Embryonic facial prominence (tissue), 1 donor: ENCODE results near the gene CDC42BPA.
"Not testable (repeated sequence)": the region's sequence is repeated elsewhere in the genome, so short reads cannot be mapped to it uniquely, and the experiment has no call there.

Source experiments
- DNase-seq: peaks from one replicate; pipeline ENCODE4 v3.0.0-alpha.2; 2016; ENCODE audit errors: extremely low spot score

The CDC42BPA gene

DNA sequence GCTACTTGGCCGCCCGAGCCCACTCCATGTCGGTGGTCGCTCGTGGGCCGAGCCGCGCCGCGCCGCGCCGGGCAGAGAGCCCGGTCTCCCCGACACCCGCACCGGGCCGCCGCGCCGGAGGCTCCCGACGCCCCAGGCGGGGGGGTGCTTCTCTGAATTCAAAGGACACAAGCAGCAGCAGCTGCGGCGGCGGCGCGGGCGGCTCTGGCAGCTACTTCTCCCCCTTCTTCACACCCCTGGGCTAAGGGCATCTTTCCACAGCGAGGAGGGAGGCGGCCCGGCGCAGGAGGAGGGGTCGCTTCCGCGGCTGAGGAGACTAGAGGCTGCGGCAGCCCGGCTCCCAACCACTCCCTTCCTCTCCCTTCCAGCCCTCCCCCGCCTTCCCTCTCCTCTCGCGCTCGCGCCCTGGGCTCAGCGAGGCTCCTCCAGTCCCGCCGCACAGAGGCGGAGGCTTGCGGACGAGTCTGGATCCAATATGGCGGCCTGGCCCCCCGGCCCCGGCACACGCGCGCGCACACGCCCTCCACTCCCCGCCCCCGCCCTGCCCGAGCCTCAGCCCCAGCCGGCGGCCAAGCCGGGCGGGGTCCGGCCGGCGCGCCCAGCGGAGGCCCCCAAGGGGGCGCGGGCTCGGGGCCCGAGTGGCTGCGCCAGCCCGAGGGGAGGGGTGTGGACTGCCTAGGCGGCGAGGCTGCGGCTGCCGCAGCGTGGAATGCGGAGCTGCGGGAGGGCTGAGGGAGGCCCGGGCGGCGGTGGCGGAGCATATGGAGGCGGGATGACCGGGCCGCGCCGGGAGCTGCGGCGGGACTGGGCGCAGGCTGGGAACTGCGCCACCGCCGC, at the start of gene CDC42BPA:
CDC42BPA (minus strand) TSS at position 477 of the 837 bp plus-strand sequence. CDS start 1,310 bp downstream, outside the sequence.
- DNase-seq = peak; percentile 86

- DNase-seq = no peak
Measured at GRCh38 chr1:227368009-227368408, 49.7 kb upstream of the CDC42BPA start.

GRCh38 chr1:227365473-227366431, 47.5 kb upstream of the CDC42BPA start:
- no peak for DNase-seq

DNA sequence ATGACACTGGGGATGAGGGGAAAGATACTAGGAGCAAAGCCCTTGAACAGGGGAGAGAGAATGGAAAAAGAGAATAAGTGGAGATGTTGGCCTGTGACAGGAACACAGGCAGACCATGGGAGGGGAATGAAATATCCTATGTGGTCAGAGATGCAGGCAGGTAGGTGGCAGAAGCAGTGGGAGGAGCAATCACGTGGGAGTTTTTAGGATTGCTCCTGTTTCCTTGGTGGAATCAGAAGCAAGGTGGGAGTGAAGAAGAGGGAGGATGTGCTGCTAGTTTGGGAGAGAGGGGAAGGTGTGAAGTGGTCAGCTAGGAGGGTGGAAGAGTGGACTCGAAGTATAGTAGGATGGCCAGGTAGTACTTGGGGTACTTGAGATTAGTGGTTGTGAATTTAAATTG, 46.4 kb upstream of the CDC42BPA start:
- no peak for DNase-seq

DNA sequence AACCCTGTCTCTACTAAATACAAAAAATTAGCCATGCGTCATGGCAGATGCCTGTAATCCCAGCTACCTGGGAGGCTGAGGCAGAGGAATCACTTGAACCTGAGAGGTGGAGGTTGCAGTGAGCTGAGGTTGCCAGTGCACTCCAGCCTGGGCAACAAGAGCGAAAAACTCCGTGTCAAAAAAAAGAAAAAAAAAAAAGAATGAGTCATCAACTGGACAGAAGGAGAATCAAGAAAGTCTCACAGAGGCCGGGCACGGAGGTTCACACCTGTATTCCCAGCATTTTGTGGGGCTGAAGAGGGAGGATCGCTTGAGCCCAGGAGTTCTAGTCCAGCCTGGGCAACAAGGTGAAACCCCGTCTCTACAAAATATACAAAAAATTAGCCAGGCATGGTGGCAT, 45.5 kb upstream of the CDC42BPA start:
- no peak for DNase-seq

DNA sequence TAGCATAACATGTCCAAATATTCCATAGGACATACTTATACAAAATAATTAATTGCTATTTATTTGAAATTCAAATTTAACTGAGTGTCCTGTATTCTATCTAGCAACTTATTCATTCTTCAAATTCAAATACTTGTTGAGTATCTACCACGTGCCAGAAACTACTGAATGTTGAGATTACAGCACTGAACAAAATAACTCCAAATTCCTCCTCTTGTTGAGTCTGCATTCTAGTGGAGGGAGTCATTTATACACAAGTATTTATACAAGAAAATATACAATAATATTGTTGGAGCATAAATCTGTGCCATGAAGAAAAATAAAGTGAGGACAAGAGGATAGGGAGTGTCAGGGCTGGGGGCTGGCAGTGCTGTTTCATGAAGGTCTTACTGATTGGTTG, 43.7 kb upstream of the CDC42BPA start:
- no peak for DNase-seq

- DNase-seq = no peak
Measured at GRCh38 chr1:227357927-227358302, 39.6 kb upstream of the CDC42BPA start.

DNA sequence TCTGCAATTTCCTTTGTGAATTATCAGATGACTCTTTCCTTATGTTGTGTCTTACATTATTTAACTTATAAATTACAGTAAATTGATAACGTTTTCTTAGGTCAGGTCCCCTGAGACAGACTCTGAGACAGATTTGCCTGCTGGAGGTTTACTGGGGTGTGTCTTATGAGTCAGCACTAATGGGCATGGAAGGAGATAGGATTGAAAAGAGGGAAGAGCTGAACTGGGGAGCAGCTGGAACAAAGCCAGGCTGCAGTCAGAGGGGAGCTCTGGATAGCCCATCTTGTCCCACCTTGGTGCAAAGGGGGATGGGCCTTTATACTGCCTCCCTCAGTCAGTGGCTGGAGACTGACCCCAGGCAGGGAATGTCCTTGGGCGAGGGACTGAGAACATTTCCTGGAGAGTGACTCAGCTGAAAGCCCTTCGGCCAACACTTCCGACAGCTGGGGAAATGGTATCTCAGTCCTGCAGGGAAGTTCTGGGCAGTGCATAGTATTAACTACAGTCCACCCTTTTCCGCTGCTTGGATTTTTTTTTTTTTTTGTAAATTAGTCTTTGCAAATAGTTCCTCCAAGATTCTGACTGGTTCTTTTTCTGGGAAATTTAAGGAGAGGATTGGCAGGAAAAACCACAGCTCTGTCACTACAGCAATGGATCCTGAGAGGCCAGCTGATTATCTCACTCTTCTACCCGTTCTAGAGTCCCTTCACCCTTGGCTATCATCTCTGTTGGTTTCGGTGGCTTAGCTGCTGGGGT, 39.1 kb upstream of the CDC42BPA start:
- DNase-seq = no peak

DNA sequence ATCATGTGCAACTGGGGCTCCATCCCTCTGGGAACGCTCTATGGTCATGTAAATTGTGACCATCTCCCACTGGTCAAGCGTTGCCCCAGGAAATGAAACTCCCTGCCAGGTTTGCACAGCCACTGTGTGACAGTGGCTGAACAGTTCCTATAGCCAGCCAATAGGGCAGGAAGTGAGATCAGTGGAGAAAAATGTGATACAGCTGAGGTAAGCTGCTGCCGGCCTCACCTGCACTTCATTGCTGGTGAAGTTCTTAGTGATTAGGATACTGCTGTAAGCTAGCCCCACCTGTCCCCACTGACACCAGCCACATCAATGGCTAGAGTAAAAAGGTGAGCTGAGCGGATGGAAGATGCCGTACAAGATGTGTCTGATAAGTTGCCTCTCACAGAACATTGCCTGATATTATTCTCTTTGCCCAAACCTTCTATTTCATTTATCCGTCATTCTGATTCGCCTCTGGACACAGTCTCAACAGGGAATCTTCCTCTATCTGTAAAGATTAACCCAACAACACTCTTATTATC, 38.4 kb upstream of the CDC42BPA start:
- no peak for DNase-seq

- no peak for DNase-seq
Measured at GRCh38 chr1:227355542-227356245, 37.4 kb upstream of the CDC42BPA start.

DNA sequence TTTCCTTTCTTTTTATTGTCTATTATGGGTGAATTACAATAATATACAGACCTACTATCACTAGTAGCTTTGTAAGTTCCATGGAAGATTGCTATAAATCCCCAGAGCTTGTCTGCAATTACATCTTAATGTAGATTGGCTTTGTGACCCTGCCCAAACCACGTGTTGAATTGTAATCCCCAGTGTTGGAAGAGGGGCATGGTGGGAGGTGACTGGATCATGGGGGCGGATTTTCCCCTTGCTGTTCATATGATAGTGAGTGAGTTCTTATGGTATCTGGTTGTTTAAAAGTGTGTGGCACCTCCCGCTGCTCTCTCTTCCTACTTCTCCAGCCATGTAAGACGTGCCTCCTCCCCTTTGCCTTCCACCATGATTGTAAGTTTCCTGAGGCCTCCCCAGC, 34.9 kb upstream of the CDC42BPA start:
- no peak for DNase-seq

- DNase-seq = not testable (repeated sequence)
Measured at GRCh38 chr1:227352164-227352563, 33.9 kb upstream of the CDC42BPA start.

DNA sequence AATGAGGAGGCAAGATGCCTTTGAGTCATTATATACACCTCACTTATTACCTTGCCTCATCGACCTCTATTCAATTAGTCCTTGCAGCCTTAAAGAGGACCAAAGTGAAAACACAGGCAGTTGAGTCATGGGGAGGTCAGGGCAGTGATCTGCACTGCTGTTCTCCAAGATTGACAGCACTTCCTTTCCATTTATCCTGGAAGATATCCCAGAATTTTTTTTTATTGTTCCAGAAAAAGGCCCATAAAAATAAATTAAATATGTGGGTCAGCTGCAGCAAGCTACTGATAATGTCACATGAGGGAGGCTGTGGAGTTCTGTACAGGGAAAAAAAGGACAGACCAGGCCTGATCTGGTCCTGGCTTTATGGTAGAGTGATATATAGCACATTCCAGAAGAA, 33.2 kb upstream of the CDC42BPA start:
- no peak for DNase-seq

GRCh38 chr1:227349967-227350366, 31.7 kb upstream of the CDC42BPA start:
- DNase-seq = no peak

DNA sequence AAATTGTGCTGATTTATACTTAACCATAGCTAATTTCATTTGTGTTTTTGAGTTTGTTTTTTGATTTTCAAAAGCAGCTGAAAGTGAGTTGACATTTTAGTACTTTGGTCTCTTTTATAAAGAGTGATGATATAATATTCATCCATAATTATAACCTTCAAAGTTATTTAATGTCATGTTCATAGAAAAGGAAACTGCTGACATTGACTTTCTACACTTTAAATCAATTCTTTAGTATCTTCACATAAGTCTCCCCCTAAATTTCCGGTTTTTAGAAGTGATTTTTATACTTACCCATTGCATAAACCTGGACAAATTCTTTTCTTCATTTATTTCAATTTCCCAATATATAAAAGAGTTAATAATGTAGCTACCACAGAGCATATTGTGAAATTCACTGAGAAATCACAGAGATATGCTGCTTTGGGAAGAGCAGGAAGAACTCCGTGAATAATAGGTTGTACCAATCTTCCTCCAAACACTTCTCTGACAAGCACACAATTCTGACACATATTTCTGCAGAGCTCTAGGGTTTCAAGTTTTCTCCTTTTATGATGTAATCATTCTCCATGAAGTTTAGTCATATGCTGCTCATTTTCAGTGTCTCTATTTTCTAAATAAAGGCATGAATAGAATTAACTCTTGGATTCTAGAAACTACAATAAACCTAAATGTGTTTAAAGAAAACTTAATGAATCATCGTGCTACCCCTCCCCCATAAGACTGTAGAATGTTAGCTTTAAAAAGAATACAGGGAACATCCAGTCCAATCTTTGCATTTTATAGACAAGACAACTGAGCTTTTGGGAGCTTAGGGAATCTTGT, 25.6 kb upstream of the CDC42BPA start:
- DNase-seq = no peak

DNA sequence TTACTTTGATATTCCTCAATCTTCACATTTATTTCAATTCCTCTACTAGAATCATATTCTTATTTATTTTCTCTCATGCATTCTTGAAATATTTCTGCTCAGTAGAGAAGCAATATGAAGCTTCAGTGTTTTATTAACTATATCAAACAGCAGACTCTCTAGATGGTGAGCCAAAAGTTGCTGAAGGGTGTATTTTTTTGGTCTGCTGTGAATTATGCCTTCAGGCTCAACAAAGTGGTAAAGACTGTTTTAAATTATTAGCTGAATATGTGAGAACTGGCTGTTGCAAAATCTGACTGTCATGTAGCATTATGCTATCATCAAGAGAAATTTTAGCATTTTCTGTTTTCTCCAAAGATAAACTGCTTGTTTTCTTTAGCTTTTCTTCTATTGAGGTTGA, 24.9 kb upstream of the CDC42BPA start:
- no peak for DNase-seq

DNA sequence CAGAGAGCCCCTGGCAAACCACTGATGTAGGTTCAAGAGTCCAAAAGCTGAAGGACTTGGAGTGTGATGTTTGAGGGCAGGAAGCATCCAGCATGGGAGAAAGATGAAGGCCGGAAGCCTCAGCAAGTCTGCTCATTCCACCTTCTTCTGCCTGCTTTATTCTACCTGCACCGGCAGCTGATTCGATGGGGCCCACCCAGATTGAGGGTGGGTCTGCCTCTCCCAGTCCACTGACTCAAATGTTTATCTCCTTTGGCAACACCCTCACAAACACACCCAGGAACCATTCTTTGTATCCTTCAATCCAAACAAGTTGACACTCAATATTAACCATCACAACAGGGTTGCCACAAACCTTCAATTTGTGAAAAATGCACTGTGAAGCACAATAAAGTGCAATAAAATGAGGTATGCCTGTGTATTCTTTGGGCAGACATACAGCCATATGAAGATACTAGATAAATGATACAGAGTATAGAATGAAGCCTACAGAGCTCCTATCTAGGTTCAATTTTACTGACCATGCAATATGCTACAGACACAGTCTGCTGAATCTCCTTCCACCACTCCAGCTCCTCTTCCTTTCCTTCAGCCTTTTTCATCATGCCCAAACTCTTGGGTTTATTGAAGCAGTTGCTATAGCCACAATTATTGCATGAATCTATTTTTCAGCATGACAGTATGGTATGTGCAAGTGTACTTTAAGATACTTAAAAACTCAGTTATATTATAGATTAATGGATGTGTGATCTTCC, 24.0 kb upstream of the CDC42BPA start:
- no peak for DNase-seq

- not testable (repeated sequence) for DNase-seq
Measured at GRCh38 chr1:227336136-227336535, 17.8 kb upstream of the CDC42BPA start.

DNA sequence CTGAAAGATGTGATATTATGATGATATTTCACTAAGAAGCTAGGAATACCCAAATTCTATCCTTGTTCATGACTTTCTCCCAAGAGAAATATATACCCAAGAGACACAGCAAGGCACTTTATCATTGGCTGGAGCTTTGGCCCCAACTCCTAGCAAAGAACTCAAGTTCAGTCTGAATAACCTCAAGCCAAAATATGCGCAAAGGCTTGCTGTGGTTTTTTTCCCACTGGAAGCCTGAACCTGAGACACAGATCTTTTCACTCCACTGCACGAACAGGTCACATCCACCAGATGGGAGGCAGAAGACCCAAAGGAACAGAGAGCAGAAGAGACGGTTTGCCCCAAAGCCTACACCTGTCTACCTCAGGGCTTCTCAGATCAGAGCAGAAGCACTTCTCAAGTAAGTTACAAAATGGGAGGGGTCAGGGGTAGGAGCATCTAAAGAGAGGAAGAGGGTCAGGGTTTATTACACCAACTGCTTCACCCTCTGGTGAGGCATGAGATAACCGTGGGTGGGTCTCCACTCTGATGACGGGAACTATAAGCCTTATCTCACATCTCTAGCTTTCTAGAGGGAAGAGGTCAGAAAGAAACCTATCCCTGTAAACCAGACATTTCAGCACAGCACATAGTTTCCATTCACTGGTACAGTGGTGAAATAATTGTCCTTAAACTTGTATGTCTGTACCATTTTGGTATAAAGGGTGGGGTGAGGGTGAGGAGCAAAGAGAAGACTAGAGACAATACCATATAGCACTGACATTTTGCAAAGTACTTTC, 17.1 kb upstream of the CDC42BPA start:
- DNase-seq = no peak
